ENCODE results near the gene FPR2. TPM values are rescaled to one million over a fixed set of nuclear protein-coding genes. Genes with fewer than 3 reads are reported as not detected.

Gene FPR2
- total RNA-seq, 1 experiment from 2014 or later: not detected

- H3K4me3 ChIP-seq: no peak overlapping the region
- H3K27ac ChIP-seq: no peak overlapping the region
- no peaks in the 10 kb centered on the region for H3K36me3 ChIP-seq
- no peaks in the 10 kb centered on the region for H3K4me1 ChIP-seq (replicated peaks)
- DNase-seq (ENCODE audit: low read depth in 1 of 2, low spot score in 2 of 2): no peak
- no peaks in the 10 kb centered on the region for H3K27me3 ChIP-seq (replicated peaks)
- peaks cover 3% of the 10 kb centered on the region; the same call in 1 of the 2 replicates for H3K9me3 ChIP-seq (replicated peaks)
Measured at GRCh38 chr19:51808333-51808986, 47.5 kb downstream of the FPR2 start.

DNA sequence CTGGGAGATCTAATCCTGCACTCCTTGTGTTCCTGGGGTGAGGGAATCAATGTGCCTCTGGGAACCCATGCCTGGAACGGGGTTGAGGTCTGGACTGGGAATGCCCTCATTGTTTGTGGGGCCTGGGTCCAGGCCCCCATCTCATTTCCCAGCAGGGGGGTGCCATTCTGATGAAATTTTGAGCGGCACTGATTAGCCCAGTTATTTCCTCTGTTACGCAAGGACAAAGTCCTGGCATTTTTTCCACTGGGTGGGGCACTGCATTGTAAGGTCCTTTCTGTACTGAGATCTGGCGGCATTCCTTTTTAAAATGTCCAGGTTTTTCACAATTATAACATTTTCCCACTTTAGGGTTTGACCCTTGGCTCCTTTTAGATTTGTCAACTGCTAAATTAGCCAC is 48.8 kb downstream of the FPR2 start:
- Histone ChIP-seq H3K36me3 (no peaks in the 10 kb centered on the region), H3K9me3 (replicated peaks) (no peaks in the 10 kb centered on the region), H3K4me3 (no peak overlapping the region), H3K4me1 (replicated peaks) (no peaks in the 10 kb centered on the region), H3K27ac (no peak overlapping the region), H3K27me3 (replicated peaks) (no peaks in the 10 kb centered on the region)
- no peak for DNase-seq (ENCODE audit: low read depth in 1 of 2, low spot score in 2 of 2)

DNA sequence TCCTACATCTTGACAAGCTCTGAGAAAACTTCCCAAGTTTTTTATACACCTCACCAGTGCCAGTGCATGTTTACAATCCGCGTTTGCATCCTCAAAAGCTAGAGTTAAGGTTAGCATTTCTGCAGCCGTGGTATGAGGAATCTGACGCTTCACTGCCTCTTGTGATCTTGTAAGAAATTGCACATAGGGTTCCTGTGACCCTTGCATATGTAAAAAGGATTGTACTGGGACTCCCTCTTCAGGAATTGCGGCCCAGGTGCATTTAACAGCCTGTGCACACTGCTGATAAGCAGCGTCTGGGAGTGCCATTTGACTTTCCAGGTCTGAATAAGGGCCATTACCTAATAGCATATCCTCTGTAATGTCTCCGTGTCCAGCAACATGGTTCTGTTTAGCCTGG is 49.2 kb downstream of the FPR2 start:
- H3K4me3 ChIP-seq: no peak overlapping the region
- DNase-seq (ENCODE audit: low read depth in 1 of 2, low spot score in 2 of 2): no peak
- no peaks in the 10 kb centered on the region for H3K27me3 ChIP-seq (replicated peaks)
- no peaks in the 10 kb centered on the region for H3K4me1 ChIP-seq (replicated peaks)
- no peaks in the 10 kb centered on the region for H3K9me3 ChIP-seq (replicated peaks)
- H3K36me3 ChIP-seq: no peaks in the 10 kb centered on the region
- no peak overlapping the region for H3K27ac ChIP-seq

DNA sequence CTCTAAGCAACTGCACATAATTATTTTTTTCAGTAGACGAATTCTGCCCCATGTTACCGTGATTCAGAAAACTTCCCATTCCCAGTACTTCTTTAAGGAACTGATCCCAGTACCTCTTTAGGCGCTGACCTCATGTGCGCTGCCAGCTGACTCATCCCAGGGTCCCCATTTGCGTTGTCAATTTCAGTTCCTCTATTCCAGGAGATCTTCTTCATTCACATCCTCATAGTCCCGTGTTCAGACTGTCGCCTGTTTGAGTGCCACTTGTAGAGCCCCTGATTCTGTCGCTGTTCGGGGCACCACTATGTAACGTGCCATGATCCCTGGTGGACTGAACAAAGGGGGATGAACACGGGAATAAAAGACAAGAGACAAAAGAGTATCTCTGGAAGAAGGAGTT is 50.4 kb downstream of the FPR2 start:
- Histone ChIP-seq H3K4me3 (no peak overlapping the region), H3K27ac (no peak overlapping the region), H3K4me1 (replicated peaks) (no peaks in the 10 kb centered on the region), H3K36me3 (no peaks in the 10 kb centered on the region), H3K27me3 (replicated peaks) (no peaks in the 10 kb centered on the region), H3K9me3 (replicated peaks) (no peaks in the 10 kb centered on the region)
- no peak for DNase-seq (ENCODE audit: low read depth in 1 of 2, low spot score in 2 of 2)

- Histone ChIP-seq H3K27me3 (replicated peaks) (no peaks in the 10 kb centered on the region), H3K27ac (no peak overlapping the region), H3K4me1 (replicated peaks) (no peaks in the 10 kb centered on the region), H3K4me3 (no peak overlapping the region), H3K9me3 (replicated peaks) (peaks cover 3% of the 10 kb centered on the region; the same call in 1 of the 2 replicates), H3K36me3 (no peaks in the 10 kb centered on the region)
- DNase-seq (ENCODE audit: low read depth in 1 of 2, low spot score in 2 of 2): no peak
Measured at GRCh38 chr19:51815043-51815442, 54.1 kb downstream of the FPR2 start.

DNA sequence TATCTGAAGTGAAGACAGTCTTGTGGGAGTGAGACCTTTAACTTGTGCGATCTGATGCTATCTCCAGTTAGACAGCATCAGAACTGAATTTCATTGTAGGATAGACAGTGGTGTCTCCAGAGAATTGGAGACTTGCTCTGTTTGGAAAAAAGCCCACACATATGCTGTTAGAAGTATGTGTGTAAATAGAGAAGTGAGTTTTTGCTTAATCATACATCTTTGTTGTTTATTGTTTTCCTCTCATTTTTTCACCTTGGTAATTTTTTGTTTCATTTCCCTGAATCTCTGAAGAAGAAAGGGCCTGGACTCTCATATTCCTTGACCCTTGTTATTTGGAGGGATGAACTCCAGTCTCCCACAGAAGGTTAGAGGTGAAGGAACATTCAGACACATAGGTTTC is 55.7 kb downstream of the FPR2 start:
- H3K4me1 ChIP-seq (replicated peaks): no peaks in the 10 kb centered on the region
- no peak overlapping the region for H3K27ac ChIP-seq
- no peak overlapping the region for H3K4me3 ChIP-seq
- peaks cover 5% of the 10 kb centered on the region; the same call in 1 of the 2 replicates for H3K9me3 ChIP-seq (replicated peaks)
- H3K27me3 ChIP-seq (replicated peaks): no peaks in the 10 kb centered on the region
- DNase-seq (ENCODE audit: low read depth in 1 of 2, low spot score in 2 of 2): no peak
- no peaks in the 10 kb centered on the region for H3K36me3 ChIP-seq

DNA sequence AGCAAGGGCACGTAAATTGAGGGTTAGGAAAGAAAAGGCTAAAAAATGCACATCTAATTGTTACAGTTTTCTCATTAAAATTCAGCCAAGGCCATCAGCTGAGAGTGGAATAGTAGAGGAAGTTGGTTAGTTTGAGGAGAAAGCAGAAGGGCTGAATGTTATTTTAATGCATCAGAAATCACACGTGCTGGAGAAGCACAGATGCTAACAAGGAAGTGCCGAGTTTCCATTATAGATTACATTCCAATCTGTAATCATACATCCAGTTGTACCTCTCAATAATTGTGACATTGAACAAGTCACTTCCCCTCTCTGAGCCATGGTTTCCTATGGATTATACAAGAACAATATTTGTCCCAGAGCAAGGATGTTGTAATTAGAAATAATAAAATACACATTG is 59.0 kb downstream of the FPR2 start:
- peaks cover 5% of the 10 kb centered on the region; the same call in 1 of the 2 replicates for H3K9me3 ChIP-seq (replicated peaks)
- H3K27ac ChIP-seq: no peak overlapping the region
- H3K36me3 ChIP-seq: no peaks in the 10 kb centered on the region
- no peaks in the 10 kb centered on the region for H3K4me1 ChIP-seq (replicated peaks)
- no peak overlapping the region for H3K4me3 ChIP-seq
- no peak for DNase-seq (ENCODE audit: low read depth in 1 of 2, low spot score in 2 of 2)
- no peaks in the 10 kb centered on the region for H3K27me3 ChIP-seq (replicated peaks)

Other genes with a start within 250 kb of the FPR2 start
- not detected in 2 replicates for gene SIGLEC6, start 229.5 kb upstream of the FPR2 start, total RNA-seq (2014; rRNA removed; shearing (Covaris generic))
- gene ZNF175, start 189.9 kb upstream of the FPR2 start, total RNA-seq (2014; rRNA removed; shearing (Covaris generic)): 2.6 and 20.7 TPM in 2 replicates
- gene SIGLEC5, start 130.8 kb upstream of the FPR2 start, total RNA-seq (2014; rRNA removed; shearing (Covaris generic)): not detected in 2 replicates
- gene SIGLEC14, start 114.4 kb upstream of the FPR2 start, total RNA-seq (2014; rRNA removed; shearing (Covaris generic)): not detected in 2 replicates
- 8.7 and 10.7 TPM in 2 replicates for gene SPACA6, start 67.8 kb upstream of the FPR2 start, total RNA-seq (2014; rRNA removed; shearing (Covaris generic))
- not detected in 2 replicates for gene HAS1, start 37.2 kb upstream of the FPR2 start, total RNA-seq (2014; rRNA removed; shearing (Covaris generic))
- gene FPR1, start 9.3 kb upstream of the FPR2 start, total RNA-seq (2014; rRNA removed; shearing (Covaris generic)): not detected in 2 replicates
- not detected in 2 replicates for gene FPR3, start 34.0 kb downstream of the FPR2 start, total RNA-seq (2014; rRNA removed; shearing (Covaris generic))
- 1.6 and 2.9 TPM in 2 replicates for gene ZNF577, start 126.8 kb downstream of the FPR2 start, total RNA-seq (2014; rRNA removed; shearing (Covaris generic))
- gene ZNF649, start 143.8 kb downstream of the FPR2 start, total RNA-seq (2014; rRNA removed; shearing (Covaris generic)): 3.5 and 4.8 TPM in 2 replicates
- 2.1 and 2.6 TPM in 2 replicates for gene ZNF613, start 166.3 kb downstream of the FPR2 start, total RNA-seq (2014; rRNA removed; shearing (Covaris generic))
- 2.9 and 11.9 TPM in 2 replicates for gene ZNF350, start 225.7 kb downstream of the FPR2 start, total RNA-seq (2014; rRNA removed; shearing (Covaris generic))
- 3.5 and 5.7 TPM in 2 replicates for gene ZNF615, start 247.0 kb downstream of the FPR2 start, total RNA-seq (2014; rRNA removed; shearing (Covaris generic))

All from SJSA1 (cell line).